Activated T-helper 1 cell treated with anti-CD3 and anti-CD28 coated beads, Interleukin-12 subunit alpha, Interleukin-12 subunit beta, Interleukin-2, Interleukin-4 antibody, amounts not matched to agents 30 ng/mL and 10 ng/mL and 1 ng/mL, durations not matched to agents 14 hours and 24 hours and 36 hours (primary cell): ENCODE results near the gene B4GALT3. TPM values are rescaled to one million over a fixed set of nuclear protein-coding genes. Genes with fewer than 3 reads are reported as not detected.

ENCODE experiments used
- DNase-seq: peaks from one replicate; pipeline ENCODE4 v3.0.0; 2021; ENCODE audit warnings: low spot score
- H3K27ac Mint-ChIP-seq: one replicate; pipeline ENCODE4 v1.8.0; 2021; ENCODE audit warnings: mild to moderate bottlenecking, mixed read lengths
- H3K27me3 Mint-ChIP-seq: one replicate; pipeline ENCODE4 v1.8.0; 2022; ENCODE audit warnings: mild to moderate bottlenecking, moderate library complexity, mixed read lengths; ENCODE audit not compliant: insufficient read depth
- H3K36me3 Mint-ChIP-seq: one replicate; pipeline ENCODE4 v1.8.0; 2021; ENCODE audit warnings: low read depth, mixed read lengths
- H3K4me1 Mint-ChIP-seq: one replicate; pipeline ENCODE4 v1.8.0; 2021; ENCODE audit warnings: low read depth, mixed read lengths
- H3K4me3 Mint-ChIP-seq: one replicate; pipeline ENCODE4 v1.8.0; 2021; ENCODE audit warnings: mild to moderate bottlenecking, moderate library complexity, mixed read lengths
- H3K9me3 Mint-ChIP-seq: one replicate; pipeline ENCODE4 v1.8.0; 2021; ENCODE audit warnings: mixed read lengths
- intact Hi-C: fragments of 100-400 bp; cut with micrococcal nuclease; formaldehyde crosslinking; loops from one replicate; pipeline ENCODE4 v1.15.1; 2024
- total RNA-seq: library from RNA; stranded (reverse); gene quantifications from 2 replicates; pipeline ENCODE4 v1.2.3, GENCODE V29; 2022

The B4GALT3 gene
- total RNA-seq, 1 donor from 2014 or later: 68.2 TPM

DNA sequence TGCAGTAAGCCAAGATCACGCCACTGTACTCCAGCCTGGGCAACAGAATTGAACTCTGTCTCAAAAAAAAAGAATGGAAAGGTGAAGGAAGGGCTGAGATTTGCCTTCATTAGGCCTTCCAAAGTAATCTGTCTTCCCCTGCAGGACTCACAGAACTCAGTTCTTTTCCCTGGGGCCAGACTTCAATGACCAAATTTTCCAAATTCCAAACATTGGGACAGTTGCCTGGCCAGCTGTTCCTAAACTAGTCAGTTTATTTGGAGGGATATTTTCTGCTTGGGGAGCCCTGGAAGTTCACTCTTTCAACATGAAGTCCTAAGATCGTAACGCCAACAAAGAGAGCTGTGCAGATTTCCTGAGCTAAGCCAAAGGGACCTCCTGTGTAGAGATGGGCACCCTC is 39.4 kb downstream of the B4GALT3 start:
- Mint-ChIP-seq H3K27me3 (no peaks in the 10 kb centered on the region), H3K9me3 (no peaks in the 10 kb centered on the region), H3K27ac (no peak overlapping the region), H3K4me1 (peaks cover 5% of the 10 kb centered on the region), H3K36me3 (peaks cover 8% of the 10 kb centered on the region), H3K4me3 (no peak overlapping the region)
- intact Hi-C loops: loop anchor here (2.0 to 10.0 kb wide), 2 partner anchors 145 to 873 kb away; partner anchors contain the start of gene DCAF8
- no peak for DNase-seq

DNA sequence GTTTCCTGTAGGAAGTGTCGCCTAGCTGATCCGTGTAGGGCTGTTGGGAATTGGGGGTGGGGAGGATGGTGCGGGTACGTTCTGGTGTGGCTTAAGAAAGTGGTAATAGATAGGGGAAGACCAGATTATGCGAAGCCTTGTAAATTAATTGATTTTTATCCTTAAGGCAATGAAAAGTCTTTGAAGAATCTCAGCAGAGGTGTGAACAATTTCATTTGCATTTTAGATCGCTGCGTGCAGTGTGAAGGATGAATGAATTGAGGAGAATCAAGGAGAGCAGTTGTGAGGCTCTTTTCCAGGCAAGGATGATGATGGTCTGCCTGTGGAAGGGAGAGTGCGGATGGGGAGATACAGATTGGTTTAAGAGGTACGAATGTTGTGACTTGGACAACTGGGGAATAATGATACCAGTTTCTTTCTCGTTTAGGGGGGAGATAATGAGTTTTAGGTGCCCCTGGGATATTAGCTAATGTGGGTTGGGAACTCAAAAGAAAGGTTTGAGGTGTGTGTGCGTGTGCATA is 44.0 kb downstream of the B4GALT3 start:
- no peaks in the 10 kb centered on the region for H3K27me3 Mint-ChIP-seq
- H3K36me3 Mint-ChIP-seq: peaks cover 24% of the 10 kb centered on the region
- intact Hi-C loops: loop anchor here (2.0 to 10.0 kb wide), 2 partner anchors 36 to 868 kb away; partner anchors contain the start of gene DCAF8
- H3K27ac Mint-ChIP-seq: no peak overlapping the region
- DNase-seq: no peak
- H3K9me3 Mint-ChIP-seq: no peaks in the 10 kb centered on the region
- H3K4me1 Mint-ChIP-seq: peaks cover 42% of the 10 kb centered on the region
- H3K4me3 Mint-ChIP-seq: no peak overlapping the region

DNA sequence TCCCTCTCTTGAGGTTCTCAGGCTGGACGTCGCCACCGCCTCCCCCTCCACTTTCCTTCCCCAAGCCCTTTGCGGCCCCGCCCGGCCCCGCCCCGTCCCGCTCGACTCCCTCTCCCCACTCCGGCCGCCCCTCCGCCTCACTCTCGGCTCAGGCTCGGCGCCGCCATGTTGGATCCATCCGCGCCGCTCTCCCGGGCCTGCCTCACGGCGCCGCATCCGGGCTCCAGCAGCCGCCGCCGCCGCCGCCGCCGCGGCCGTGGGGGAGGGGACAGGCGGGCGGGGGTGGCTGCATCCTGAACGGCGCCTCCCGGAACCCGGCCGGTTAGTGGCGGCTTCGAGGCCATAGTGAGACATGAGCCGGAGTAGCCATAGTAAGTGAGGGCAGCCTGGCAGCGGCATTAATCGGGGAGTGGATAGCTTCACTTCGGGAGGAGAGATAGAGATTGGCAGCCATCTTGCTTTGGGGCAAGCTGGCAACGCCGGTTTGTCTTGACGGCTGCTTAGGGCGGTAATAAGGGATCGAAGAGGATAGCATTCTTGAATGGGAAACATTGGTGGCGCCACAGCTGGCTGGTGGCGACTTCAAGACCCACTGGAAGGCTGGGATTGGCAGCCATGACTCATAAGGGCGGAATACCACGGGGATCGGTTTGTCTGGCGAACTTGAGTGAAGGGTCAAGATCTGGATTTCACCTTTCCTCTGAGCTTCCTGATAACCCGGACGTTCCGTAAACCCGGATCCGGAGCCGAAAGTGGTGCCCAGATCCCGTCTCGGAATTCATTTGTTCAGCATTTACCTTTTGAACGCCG is 44.7 kb downstream of the B4GALT3 start, which contains the start of gene DEDD:
Gene DEDD (minus strand): TSS at position 258 of the 810 bp plus-strand sequence. CDS start 8,205 bp downstream, outside the sequence.
- Mint-ChIP-seq H3K27me3 (no peaks in the 10 kb centered on the region), H3K4me3 (no peak within 1 kb of the TSS), H3K4me1 (peaks cover 46% of the 10 kb centered on the region), H3K9me3 (no peaks in the 10 kb centered on the region), H3K27ac (peak within 1 kb of the TSS; percentile 90), H3K36me3 (peaks cover 31% of the 10 kb centered on the region)
- DNase-seq: peak; percentile 87
- intact Hi-C loops: loop anchor here (1.0 to 10.0 kb wide), 9 partner anchors 13 to 868 kb away; partner anchors contain the start of genes B4GALT3, DCAF8, PPOX and UFC1

DNA sequence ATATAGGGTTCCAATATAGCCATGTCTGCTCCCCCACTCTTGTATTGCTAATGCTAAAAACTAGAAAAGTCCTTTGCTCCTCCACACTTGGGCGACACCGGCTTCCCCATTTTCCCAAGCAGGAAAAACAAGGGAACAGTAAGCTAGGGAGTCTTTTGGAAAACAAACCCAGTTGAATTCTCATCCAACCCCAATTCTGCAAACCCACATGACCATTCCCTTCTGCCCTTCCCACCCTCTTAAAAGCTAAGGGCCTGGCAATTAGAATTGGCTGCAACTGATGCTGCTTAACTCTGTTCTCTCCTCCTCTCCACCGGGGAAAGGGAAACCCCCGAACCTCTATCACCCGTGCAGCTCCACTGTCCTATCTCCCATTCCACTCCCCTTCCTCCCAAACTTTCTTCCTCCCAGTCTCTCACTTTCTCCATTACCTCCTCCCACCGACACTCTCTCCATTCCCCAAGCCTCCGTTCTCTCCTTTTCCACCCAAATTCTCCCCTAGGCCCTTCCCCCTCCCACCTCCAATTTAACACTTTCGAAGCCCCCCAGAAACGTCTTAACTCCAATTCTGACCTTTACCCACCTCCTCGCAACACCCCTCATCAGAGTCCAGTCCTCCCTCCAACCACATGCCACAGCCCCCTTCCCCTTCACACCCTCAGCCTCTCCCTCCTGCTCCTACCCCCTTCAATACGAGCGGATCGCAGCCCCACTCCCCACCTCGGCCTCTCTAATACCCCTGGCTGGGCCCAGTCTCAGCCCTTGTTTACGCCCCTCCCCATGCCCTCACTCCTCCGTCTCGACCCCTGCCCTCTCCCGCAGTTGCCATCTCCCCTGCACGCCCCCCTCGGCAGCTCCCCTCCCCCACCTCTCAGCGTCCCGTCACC is 45.5 kb downstream of the B4GALT3 start:
- Mint-ChIP-seq H3K27ac (peak overlapping the region; percentile 90), H3K4me1 (peaks cover 55% of the 10 kb centered on the region)

GRCh38 chr1:161130266-161130665 is 47.0 kb downstream of the B4GALT3 start:
- Mint-ChIP-seq H3K9me3 (no peaks in the 10 kb centered on the region), H3K4me1 (peaks cover 57% of the 10 kb centered on the region), H3K27me3 (no peaks in the 10 kb centered on the region), H3K4me3 (no peak overlapping the region), H3K27ac (peak overlapping the region; percentile 2), H3K36me3 (peaks cover 41% of the 10 kb centered on the region)
- DNase-seq: no peak
- intact Hi-C loops: loop anchor here (10.0 kb wide), 1 partner anchor 865 kb away; the partner anchor contains the start of gene DCAF8

More for the DNA sequence above, 45.5 kb downstream of the B4GALT3 start:
- intact Hi-C loops: loop anchor here (1.0 to 10.0 kb wide), 9 partner anchors 12 to 867 kb away; partner anchors contain the start of genes B4GALT3, DCAF8, PPOX and UFC1
- Mint-ChIP-seq H3K4me3 (no peak overlapping the region), H3K9me3 (no peaks in the 10 kb centered on the region), H3K27me3 (no peaks in the 10 kb centered on the region), H3K36me3 (peaks cover 38% of the 10 kb centered on the region)
- DNase-seq: no peak

DNA sequence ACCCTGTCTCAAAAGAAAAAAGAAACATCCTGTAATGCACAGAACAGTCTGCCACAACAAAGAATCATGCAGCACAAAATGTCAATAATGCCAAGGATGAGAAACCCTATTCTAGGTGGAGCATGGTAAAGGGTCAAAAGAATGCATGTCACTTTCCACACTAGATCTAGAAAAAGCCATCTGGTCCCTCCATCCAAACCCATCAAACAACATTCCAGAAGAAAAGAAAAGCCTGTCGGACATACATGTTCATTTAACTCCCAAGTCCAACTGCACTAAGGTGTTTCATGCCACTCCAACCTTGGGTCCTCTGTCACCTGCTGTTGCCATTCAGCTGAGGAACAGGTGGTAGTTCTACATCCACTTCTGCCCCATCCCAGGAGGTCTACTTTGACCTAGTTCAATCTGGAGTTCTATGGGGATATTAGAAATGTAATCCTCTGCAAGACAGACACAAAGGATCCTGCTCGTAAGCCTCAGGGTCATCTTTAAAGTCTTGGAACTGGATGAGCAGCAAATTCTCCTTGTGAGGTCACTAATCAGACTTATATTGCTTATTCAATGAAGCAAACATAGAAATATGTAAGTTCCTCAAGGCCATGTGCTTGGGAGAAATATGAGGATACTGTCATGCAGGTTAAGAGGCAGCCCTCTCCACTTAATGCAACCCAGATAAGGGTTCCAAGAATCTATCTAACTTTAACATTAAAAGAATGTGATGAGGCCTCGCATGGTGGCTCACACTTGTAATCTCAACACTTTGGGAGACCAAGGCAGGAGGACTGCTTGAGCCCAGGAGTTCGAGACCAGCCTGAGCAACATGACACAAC is 48.5 kb downstream of the B4GALT3 start:
- Mint-ChIP-seq H3K27ac (no peak overlapping the region), H3K4me3 (no peak overlapping the region), H3K36me3 (peaks cover 44% of the 10 kb centered on the region)

DNA sequence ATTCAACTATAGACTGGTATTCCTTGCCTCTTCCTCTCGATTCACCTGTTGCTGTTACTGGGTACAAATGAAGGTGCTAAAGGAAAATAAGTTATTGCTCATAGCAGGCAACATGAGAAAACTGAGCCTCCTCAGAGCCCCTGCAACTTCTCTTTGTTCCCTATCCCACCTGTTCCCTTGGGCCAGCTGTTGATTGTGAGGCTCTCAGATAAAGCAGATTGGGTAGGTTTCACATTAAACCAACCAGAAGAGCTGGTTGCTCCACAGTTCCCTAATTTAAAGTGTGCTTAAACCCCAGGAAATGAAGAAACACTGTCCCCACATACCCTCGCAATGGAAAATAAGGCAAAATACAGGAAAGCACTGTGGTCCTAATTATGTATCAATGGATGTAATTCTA is 49.7 kb downstream of the B4GALT3 start:
- Mint-ChIP-seq H3K27me3 (no peaks in the 10 kb centered on the region), H3K4me1 (peaks cover 53% of the 10 kb centered on the region), H3K36me3 (peaks cover 51% of the 10 kb centered on the region), H3K9me3 (no peaks in the 10 kb centered on the region), H3K4me3 (no peak overlapping the region), H3K27ac (no peak overlapping the region)
- no peak for DNase-seq
- intact Hi-C loops: no loop called here

More for the DNA sequence above, 48.5 kb downstream of the B4GALT3 start:
- H3K4me1 Mint-ChIP-seq: peaks cover 53% of the 10 kb centered on the region
- no peaks in the 10 kb centered on the region for H3K9me3 Mint-ChIP-seq
- H3K27me3 Mint-ChIP-seq: no peaks in the 10 kb centered on the region
- intact Hi-C loops: no loop called here
- no peak for DNase-seq

DNA sequence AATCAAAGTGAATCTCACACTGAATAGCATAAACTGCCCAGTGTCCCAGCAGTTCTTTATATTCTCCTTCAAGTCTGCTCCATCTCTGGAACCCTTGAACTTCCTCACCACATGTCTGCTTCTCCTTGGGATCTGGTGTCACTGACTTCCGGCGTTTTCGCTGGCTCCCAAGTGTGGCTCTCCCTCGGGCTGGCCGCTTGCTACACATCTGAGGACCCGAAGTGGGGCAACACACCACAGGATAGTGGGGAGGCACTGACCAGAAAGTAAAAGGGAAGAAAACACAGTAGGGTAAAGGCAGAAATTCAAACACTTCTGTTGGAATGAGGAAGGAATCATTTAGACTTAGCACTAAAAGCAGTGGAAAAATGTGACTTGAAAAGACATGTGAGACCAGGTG is 54.3 kb downstream of the B4GALT3 start:
- no peaks in the 10 kb centered on the region for H3K27me3 Mint-ChIP-seq
- peaks cover 55% of the 10 kb centered on the region for H3K36me3 Mint-ChIP-seq
- H3K9me3 Mint-ChIP-seq: no peaks in the 10 kb centered on the region
- peak overlapping the region; percentile 11 for H3K27ac Mint-ChIP-seq
- no peak for DNase-seq
- peaks cover 50% of the 10 kb centered on the region for H3K4me1 Mint-ChIP-seq
- intact Hi-C loops: no loop called here
- H3K4me3 Mint-ChIP-seq: no peak overlapping the region

DNA sequence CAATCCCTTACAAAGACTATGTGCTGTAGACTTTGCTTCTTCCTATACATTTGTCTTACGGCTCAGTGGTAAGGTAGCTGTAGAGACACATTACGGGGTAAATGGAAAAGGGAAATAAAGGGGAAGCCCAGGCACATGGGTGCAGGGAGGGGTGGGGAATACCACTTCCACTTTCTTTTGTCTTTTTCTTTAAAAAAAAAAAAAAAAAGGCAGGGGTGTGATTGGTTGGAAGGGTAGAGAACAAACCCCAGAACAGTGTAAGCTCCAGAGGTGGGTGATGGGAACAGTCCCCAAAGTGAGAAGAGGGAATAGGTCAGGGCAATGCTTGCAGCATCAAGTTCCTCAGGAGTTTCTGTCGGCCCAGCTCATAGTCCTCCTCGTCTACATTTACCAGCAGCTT is 55.5 kb downstream of the B4GALT3 start:
- Mint-ChIP-seq H3K9me3 (no peaks in the 10 kb centered on the region), H3K27ac (no peak overlapping the region), H3K36me3 (peaks cover 50% of the 10 kb centered on the region), H3K4me1 (peaks cover 43% of the 10 kb centered on the region), H3K27me3 (no peaks in the 10 kb centered on the region), H3K4me3 (no peak overlapping the region)
- intact Hi-C loops: no loop called here
- DNase-seq: no peak

Other genes with a start within 250 kb of the B4GALT3 start
- gene ITLN2, start 222.7 kb downstream of the B4GALT3 start, total RNA-seq: not detected in 2 replicates
- 11.9 and 13.5 TPM in 2 replicates for gene F11R, start 156.4 kb downstream of the B4GALT3 start, total RNA-seq
- 40.5 and 43.3 TPM in 2 replicates for gene TSTD1, start 138.5 kb downstream of the B4GALT3 start, total RNA-seq
- 50.6 and 51.5 TPM in 2 replicates for gene USF1, start 131.5 kb downstream of the B4GALT3 start, total RNA-seq
- 149 and 151 TPM in 2 replicates for gene ARHGAP30, start 107.6 kb downstream of the B4GALT3 start, total RNA-seq
- gene NECTIN4, start 87.9 kb downstream of the B4GALT3 start, total RNA-seq: not detected in 2 replicates
- not detected in 2 replicates for gene KLHDC9, start 79.1 kb downstream of the B4GALT3 start, total RNA-seq
- 147 and 164 TPM in 2 replicates for gene PFDN2, start 59.5 kb downstream of the B4GALT3 start, total RNA-seq
- gene NIT1, start 59.4 kb downstream of the B4GALT3 start, total RNA-seq: 51.3 and 56.3 TPM in 2 replicates
- gene DEDD, start 44.8 kb downstream of the B4GALT3 start, total RNA-seq: 44.5 and 48.0 TPM in 2 replicates
- 86.3 and 94.5 TPM in 2 replicates for gene UFC1, start 23.5 kb downstream of the B4GALT3 start, total RNA-seq
- gene USP21, start 18.0 kb downstream of the B4GALT3 start, total RNA-seq: 32.9 and 38.2 TPM in 2 replicates
- gene PPOX, start 11.1 kb downstream of the B4GALT3 start, total RNA-seq: 25.1 and 26.0 TPM in 2 replicates
- gene ADAMTS4, start 21.5 kb upstream of the B4GALT3 start, total RNA-seq: 0.23 and 0.24 TPM in 2 replicates
- gene NDUFS2, start 24.9 kb upstream of the B4GALT3 start, total RNA-seq: 72.9 and 84.1 TPM in 2 replicates
- gene FCER1G, start 37.8 kb upstream of the B4GALT3 start, total RNA-seq: 0.93 and 1.5 TPM in 2 replicates
- not detected in 2 replicates for gene APOA2, start 46.1 kb upstream of the B4GALT3 start, total RNA-seq
- 25.3 and 28.0 TPM in 2 replicates for gene TOMM40L, start 48.6 kb upstream of the B4GALT3 start, total RNA-seq
- gene NR1I3, start 60.7 kb upstream of the B4GALT3 start, total RNA-seq: not detected in 2 replicates
- gene PCP4L1, start 81.2 kb upstream of the B4GALT3 start, total RNA-seq: 0.20 TPM in 1 of 2 replicates, not detected in the other
- 3.0 and 4.0 TPM in 2 replicates for gene MPZ, start 132.5 kb upstream of the B4GALT3 start, total RNA-seq
- gene SDHC, start 136.9 kb upstream of the B4GALT3 start, total RNA-seq: 157 and 162 TPM in 2 replicates
- not detected in 2 replicates for gene CFAP126, start 190.4 kb upstream of the B4GALT3 start, total RNA-seq